Omental fat pad (tissue), 4 donors: ENCODE measurements around the gene RBFA. TPM values are rescaled to one million over a fixed set of nuclear protein-coding genes. Genes with fewer than 3 reads are reported as not detected.

Source experiments
- ATAC-seq: fragments of 150-250 bp; one replicate; pipeline ENCODE4 v1.9.1; 2016; ENCODE audit warnings: mild to moderate bottlenecking, moderate library complexity; ENCODE audit not compliant: low FRiP score
- DNase-seq: peaks from one replicate; pipeline ENCODE4 v3.0.0-alpha.2; 2019; ENCODE audit warnings: low spot score
- total RNA-seq, 4 donors: library from RNA; depleted of rRNA; stranded (reverse); fragments of >200 nt; gene quantifications; one replicate each; pipeline ENCODE4 v1.1.0, GENCODE V29; 2016
- TF ChIP-seq, protein P1 (sequence below), 3 donors: fragments of 450-650 bp; IDR thresholded peaks; one replicate each; pipeline ENCODE4 v1.5.1; 2016 to 2017; ENCODE audit warnings: antibody characterized with exemption in 3 of 3, mild to moderate bottlenecking in 3 of 3, moderate library complexity in 2 of 3

The RBFA gene
- total RNA-seq, 4 donors from 2014 or later = 26.3 to 45.3 (median 32.8) TPM

DNA sequence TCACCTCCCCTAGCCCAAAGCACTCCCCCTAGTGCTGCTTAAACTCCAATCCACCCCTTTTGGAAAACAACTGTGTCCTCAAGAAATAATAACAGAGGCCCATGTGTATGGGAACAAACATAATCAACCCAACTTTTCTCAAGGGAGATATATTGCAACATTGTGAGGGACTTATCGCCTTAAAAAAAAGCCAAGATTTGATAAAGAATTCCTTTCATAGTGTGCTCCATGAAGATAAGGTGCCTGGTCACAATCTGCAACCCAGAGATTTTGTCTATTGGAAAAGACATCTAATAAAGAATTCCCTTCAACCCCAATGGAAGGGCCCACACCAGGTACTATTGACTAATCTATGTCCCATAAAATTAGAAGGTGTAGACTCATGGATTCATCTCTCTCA is 4.5 kb upstream of the RBFA start:
- DNase-seq = no peak
- TF ChIP-seq, protein P1, sequence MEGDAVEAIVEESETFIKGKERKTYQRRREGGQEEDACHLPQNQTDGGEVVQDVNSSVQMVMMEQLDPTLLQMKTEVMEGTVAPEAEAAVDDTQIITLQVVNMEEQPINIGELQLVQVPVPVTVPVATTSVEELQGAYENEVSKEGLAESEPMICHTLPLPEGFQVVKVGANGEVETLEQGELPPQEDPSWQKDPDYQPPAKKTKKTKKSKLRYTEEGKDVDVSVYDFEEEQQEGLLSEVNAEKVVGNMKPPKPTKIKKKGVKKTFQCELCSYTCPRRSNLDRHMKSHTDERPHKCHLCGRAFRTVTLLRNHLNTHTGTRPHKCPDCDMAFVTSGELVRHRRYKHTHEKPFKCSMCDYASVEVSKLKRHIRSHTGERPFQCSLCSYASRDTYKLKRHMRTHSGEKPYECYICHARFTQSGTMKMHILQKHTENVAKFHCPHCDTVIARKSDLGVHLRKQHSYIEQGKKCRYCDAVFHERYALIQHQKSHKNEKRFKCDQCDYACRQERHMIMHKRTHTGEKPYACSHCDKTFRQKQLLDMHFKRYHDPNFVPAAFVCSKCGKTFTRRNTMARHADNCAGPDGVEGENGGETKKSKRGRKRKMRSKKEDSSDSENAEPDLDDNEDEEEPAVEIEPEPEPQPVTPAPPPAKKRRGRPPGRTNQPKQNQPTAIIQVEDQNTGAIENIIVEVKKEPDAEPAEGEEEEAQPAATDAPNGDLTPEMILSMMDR (IDR thresholded peaks at IDR 0.05) = no peak
- no peak for ATAC-seq

DNA sequence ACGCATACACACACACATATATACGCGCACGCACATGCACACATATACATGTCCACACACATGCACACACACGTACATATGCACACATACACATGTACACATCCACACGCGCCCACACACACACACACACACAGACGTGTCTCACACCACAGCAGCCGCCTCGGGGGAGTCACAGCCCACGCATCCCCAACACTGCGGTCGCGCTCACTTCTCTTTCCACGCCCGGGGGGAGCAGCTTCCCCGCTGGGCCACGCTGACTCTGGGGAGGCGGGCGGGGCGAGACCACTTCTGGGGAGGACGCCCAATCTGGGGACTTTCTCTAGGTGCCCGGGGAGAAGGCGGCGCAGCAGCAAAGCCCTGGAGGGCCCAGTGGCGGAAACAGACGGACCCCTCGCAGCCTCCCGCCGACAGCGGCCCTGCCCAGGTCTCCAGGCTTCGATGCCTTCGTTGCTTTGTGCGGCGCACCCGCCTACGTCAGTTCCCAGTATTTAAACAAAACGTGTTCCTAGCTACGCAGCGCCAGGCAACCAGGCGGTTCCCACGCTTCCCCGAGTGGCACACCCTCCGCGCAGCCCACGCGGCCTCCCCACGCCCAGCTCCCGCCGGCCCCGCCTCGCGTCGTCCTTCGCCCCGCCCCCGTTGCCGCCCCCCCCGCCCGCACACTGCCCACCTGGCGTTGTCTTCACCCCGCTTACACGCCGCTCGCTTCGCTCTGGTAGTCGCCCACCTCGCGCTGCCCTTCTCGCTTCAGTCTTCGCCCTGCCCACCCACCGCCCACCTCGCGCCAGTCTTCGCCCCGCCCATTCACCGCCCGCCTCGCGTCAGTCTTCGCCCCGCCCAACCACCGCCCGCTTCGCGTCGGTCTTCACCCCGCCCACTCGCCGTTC is 810 bp upstream of the RBFA start:
- peak; percentile 87 for ATAC-seq
- TF ChIP-seq, protein P1 (IDR thresholded peaks at IDR 0.05) = no peak
- DNase-seq = peak; percentile 32

DNA sequence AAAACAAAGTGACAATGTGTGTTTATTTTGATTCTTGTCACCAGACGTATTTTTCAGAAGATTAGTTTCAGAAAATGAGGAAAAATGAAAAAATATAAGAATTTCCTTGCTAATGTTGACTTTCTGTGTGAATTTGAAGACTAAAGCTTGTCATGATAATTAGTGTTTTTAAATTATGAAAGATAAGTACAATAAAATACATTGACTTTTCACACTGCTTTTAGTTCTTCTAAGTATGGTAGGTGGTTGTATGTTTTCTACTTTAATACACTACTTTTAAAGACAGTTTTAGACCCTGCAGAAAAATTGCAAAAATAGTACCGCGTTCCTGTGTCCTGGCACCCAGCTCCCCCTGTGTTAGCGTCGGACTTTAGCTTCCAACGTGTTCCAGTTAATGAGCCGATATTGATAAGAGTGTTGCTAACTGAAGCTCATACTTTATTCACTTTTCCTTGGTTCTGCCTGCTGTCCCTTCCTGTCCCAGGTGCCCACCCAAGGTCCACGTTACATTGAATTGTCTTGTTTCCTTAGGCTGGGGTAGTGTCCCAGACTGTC is 695 bp downstream of the RBFA start:
- ATAC-seq (no peak), DNase-seq (no peak)
- TF ChIP-seq, protein P1 (IDR thresholded peaks at IDR 0.05) = no peak

DNA sequence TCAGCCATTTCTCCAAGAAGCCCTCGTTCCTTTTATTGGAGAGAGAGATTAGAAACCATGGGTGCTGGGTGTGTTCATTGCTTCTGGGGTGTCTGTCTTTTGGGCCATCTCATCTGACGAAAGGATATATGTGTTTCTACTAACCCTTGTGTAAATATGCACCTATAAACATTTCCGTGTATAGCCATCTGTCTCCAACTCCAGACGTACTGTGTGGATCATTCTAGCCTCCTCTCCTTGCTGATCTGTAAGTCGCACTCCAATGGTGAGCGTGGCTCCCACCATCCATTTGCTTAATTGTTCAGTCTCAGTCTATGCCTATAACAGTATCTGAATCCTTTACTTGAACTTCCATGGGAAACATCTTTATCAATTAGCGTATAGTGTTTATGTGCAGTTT is 1.8 kb downstream of the RBFA start:
- no peak for ATAC-seq
- TF ChIP-seq, protein P1 (IDR thresholded peaks at IDR 0.05) = no peak
- DNase-seq = no peak

DNA sequence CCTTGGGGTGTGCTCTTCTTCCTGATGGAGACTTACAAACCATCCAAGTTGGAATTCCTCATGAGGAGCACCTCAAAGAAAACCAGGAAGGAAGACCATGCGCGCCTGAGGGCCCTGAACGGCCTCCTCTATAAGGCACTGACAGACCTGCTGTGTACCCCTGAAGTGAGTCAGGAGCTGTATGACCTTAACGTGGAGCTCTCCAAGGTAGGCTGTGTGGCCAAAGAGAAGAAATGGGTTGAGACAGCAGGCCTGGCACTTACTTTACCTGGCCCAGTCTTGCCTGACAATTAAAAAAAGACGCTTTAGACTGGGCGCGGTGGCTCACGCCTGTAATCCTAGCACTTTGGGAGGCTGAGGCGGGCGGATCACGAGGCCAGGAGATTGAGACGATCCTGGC is 3.1 kb downstream of the RBFA start:
- DNase-seq = no peak
- ATAC-seq = no peak
- TF ChIP-seq, protein P1 (IDR thresholded peaks at IDR 0.05) = no peak

DNA sequence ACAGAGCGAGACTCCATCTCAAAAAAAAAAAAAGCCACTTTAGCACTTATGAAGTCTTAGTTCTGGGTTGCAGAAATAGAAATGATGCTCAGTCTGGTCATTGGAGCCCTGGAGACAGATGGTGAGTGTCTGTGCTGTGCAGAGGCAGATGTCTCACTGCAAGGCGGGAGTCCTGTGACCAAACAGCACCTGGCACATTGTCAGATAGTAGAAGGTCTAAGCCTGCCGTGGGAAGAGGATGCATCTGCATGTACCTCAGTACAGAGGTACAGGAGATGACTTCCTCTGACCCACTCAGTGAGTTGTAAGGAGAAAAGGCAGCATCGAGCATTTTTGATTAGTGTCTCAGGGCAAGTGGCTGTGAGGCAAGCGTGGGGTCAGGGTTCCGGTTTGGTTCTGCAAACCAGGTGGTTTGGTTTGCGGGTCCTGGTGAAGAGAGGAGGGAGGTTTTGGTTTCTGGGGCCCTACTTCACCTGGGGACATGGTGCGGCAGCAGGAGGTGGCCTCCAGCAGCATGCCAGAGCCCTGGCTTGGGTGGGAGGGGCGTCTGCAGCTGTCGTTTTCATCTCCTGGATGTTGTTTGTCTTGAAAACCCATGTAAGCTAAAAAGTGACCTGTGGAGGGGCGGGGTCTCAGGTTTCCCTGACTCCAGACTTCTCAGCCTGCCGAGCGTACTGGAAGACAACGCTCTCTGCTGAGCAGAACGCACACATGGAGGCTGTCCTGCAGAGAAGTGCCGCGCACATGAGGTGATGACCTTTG is 3.8 kb downstream of the RBFA start:
- TF ChIP-seq, protein P1 (IDR thresholded peaks at IDR 0.05) = no peak
- DNase-seq (no peak), ATAC-seq (no peak)
